ENCODE measurements around the gene SDR42E2. TPM values are rescaled to one million over a fixed set of nuclear protein-coding genes. Genes with fewer than 3 reads are reported as not detected.
A peak's percentile ranks its signal among the peaks of the same experiment; 100 is the strongest.
"Not testable (repeated sequence)": the region's sequence is repeated elsewhere in the genome, so short reads cannot be mapped to it uniquely, and the experiment has no call there.

Gene SDR42E2
- total RNA-seq, 2 experiments from 2014 or later = not detected

- CTCF ChIA-PET = no interaction called here
These were observed 50.9 kb downstream of the SDR42E2 start for GRCh38 chr16:22213236-22213635.

GRCh38 chr16:22213801-22214200 lies 51.5 kb downstream of the SDR42E2 start:
- DNase-seq = no peak
- H3K36me3 Mint-ChIP-seq (ENCODE audit: low read depth) = peaks cover 43% of the 10 kb centered on the region
- ChIA-PET POLR2A (no interaction called here), CTCF (no interaction called here)
- H3K4me3 Mint-ChIP-seq = no peak overlapping the region
- peaks cover 41% of the 10 kb centered on the region for H3K4me1 Mint-ChIP-seq
- peaks cover 2% of the 10 kb centered on the region for H3K9me3 Mint-ChIP-seq
- no peak overlapping the region for H3K27ac Mint-ChIP-seq
- H3K27me3 Mint-ChIP-seq = no peaks in the 10 kb centered on the region

More at GRCh38 chr16:22213236-22213635, 50.9 kb downstream of the SDR42E2 start:
- peaks cover 45% of the 10 kb centered on the region for H3K4me1 Mint-ChIP-seq
- H3K27ac Mint-ChIP-seq = no peak overlapping the region
- H3K9me3 Mint-ChIP-seq = peaks cover 2% of the 10 kb centered on the region
- POLR2A ChIA-PET = no interaction called here
- peaks cover 43% of the 10 kb centered on the region for H3K36me3 Mint-ChIP-seq (ENCODE audit: low read depth)
- no peak for DNase-seq
- no peaks in the 10 kb centered on the region for H3K27me3 Mint-ChIP-seq
- no peak overlapping the region for H3K4me3 Mint-ChIP-seq

DNA sequence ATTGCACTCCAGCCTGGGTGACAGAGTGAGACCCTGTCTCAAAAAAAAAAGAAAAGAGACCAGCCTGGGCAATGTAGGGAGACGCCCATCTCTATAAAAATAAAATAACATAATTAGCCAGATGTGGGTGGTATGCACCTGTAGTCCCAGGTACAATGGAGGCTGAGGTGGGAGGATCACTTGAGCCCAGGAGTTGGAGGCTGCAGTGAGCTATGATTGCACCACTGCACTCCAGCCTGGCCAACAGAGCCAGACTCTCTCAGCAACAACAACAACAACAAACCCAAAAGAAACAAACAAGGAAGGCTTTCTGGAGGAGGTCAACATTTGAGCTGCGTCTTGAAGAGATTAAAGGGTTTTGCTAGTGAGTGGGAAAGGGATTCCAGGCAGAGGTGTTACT lies 52.1 kb downstream of the SDR42E2 start:
- no peak for DNase-seq
- ChIA-PET CTCF (no interaction called here), POLR2A (no interaction called here)
- Mint-ChIP-seq H3K36me3 (ENCODE audit: low read depth) (peaks cover 39% of the 10 kb centered on the region), H3K4me3 (no peak overlapping the region), H3K9me3 (peaks cover 2% of the 10 kb centered on the region), H3K27ac (no peak overlapping the region), H3K27me3 (no peaks in the 10 kb centered on the region), H3K4me1 (peaks cover 38% of the 10 kb centered on the region)

- Mint-ChIP-seq H3K27ac (no peak overlapping the region), H3K9me3 (peaks cover 2% of the 10 kb centered on the region), H3K36me3 (ENCODE audit: low read depth) (peaks cover 38% of the 10 kb centered on the region), H3K4me3 (no peak overlapping the region), H3K4me1 (peaks cover 34% of the 10 kb centered on the region), H3K27me3 (no peaks in the 10 kb centered on the region)
- POLR2A ChIA-PET = interaction anchor here (2.2 kb wide), 1 partner anchor 8 kb away, joined by 12 read pairs; the partner anchor contains the start of gene EEF2K
- DNase-seq = no peak
- CTCF ChIA-PET = interaction anchor here (1.0 kb wide), 1 partner anchor 27 kb away, joined by 3 read pairs; no protein-coding TSS in a partner anchor
These were observed 52.6 kb downstream of the SDR42E2 start for GRCh38 chr16:22214889-22215288.

DNA sequence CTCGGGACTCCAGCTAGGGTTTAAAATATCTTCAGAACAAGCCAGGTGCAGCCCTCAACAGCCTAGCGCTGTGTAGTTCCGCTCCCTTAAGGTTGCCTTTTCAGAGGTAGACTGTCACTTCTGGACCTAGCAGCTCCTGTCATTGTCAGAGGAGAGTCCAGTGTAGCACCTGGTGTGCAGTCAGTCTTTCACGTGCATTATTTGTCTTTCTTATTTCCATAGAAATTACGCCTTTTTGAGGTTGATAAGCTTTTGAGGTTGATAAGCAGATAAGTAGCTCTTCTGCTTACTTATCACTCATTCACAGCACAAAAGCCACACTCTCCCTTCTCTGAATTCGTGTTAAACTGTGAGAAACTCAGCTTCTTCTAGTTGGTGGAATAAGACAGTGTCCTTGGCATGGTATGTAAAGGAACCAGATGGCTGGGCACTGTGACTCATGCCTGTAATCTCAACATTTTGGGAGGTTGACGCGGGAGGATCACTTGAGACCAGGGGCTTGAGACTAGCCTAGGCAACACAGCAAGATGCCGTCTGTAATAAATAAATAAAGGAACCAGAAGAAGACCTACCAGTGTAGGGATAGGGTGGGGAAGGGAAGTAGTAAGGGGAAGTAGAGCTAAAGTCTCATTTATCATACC lies 54.0 kb downstream of the SDR42E2 start:
- peaks cover 22% of the 10 kb centered on the region for H3K4me1 Mint-ChIP-seq
- ChIA-PET CTCF (interaction anchor here (0.6 to 1.7 kb wide), 4 partner anchors 10 to 1397 kb away, joined by 3 to 13 read pairs (median 4); partner anchors contain the start of genes EEF2K and POLR3E), POLR2A (interaction anchor here (1.0 to 2.2 kb wide), 4 partner anchors 9 to 82 kb away, joined by 3 to 12 read pairs (median 4); partner anchors contain the start of gene EEF2K)
- DNase-seq = no peak
- peaks cover 31% of the 10 kb centered on the region for H3K36me3 Mint-ChIP-seq (ENCODE audit: low read depth)
- no peak overlapping the region for H3K4me3 Mint-ChIP-seq
- H3K9me3 Mint-ChIP-seq = no peaks in the 10 kb centered on the region
- peak overlapping the region; percentile 8 for H3K27ac Mint-ChIP-seq
- no peaks in the 10 kb centered on the region for H3K27me3 Mint-ChIP-seq

DNA sequence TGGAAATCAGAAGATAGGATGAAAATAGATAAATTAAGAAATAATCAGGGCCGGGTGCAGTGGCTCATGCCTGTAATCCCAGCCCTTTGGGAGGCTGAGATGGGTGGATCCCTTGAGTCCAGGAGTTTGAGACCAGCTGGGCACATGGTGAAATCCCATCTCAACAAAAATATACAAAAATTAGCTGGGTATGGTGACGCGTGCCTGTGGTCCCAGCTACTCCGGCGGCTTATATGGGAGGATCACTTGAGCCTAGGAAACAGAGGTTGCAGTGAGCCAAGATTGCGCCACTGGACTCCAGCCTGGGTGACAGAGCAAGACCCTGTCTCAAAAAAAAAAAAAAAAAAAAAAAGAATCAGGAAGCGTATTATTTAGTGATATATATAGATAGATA lies 54.5 kb downstream of the SDR42E2 start:
- ChIA-PET POLR2A (interaction anchor here (1.0 to 2.2 kb wide), 2 partner anchors 10 to 81 kb away, joined by 4 to 12 read pairs; partner anchors contain the start of gene EEF2K), CTCF (interaction anchor here (0.6 to 1.7 kb wide), 3 partner anchors 10 to 1397 kb away, joined by 3 to 13 read pairs (median 5); partner anchors contain the start of genes EEF2K and POLR3E)
- H3K27ac Mint-ChIP-seq = not testable (repeated sequence)

GRCh38 chr16:22217890-22218730 lies 55.8 kb downstream of the SDR42E2 start:
- POLR2A ChIA-PET = no interaction called here
- no peak overlapping the region for H3K27ac Mint-ChIP-seq
- H3K4me1 Mint-ChIP-seq = peaks cover 22% of the 10 kb centered on the region
- CTCF ChIA-PET = no interaction called here
- no peaks in the 10 kb centered on the region for H3K27me3 Mint-ChIP-seq
- no peak for DNase-seq
- H3K9me3 Mint-ChIP-seq = no peaks in the 10 kb centered on the region
- H3K36me3 Mint-ChIP-seq (ENCODE audit: low read depth) = peaks cover 23% of the 10 kb centered on the region
- H3K4me3 Mint-ChIP-seq = no peak overlapping the region

More for the DNA sequence above, 54.5 kb downstream of the SDR42E2 start:
- not testable (repeated sequence) for H3K9me3 Mint-ChIP-seq, DNase-seq, H3K4me3 Mint-ChIP-seq, H3K27me3 Mint-ChIP-seq
- Mint-ChIP-seq H3K4me1 (peaks cover 22% of the 10 kb centered on the region), H3K36me3 (ENCODE audit: low read depth) (peaks cover 27% of the 10 kb centered on the region)

DNA sequence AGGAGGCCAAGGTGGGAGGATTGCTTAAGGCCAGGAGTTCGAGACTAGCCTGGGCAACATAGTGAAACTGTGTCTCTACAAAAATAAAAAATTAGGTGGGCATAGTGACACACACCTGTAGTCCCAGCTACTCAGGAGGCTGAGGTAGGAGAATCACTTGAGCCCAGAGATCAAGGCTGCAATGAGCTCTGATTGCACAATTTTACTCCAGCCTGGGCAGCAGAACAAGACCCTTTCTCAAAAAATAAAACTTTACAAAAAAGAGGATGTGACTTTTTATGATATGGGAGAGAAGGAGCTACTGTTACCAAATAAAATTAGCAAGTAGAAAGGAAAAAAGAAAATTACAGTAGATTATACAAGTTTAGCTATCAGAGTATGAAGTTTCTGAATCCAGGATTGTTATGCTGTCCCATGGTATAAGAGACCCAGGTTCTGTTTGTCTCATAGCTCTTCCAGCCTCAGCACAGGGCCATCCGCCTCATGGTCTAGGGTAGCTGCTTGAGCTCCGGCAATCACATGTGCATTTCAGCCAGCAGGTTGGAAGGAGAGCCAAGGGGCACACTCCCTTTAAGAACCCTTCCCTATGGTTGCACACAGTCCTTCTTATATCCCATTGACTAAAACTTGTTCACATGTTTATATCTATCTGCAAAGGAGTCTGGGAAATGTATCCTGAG lies 57.2 kb downstream of the SDR42E2 start:
- Mint-ChIP-seq H3K36me3 (ENCODE audit: low read depth) (peaks cover 11% of the 10 kb centered on the region), H3K4me3 (no peak overlapping the region), H3K27me3 (no peaks in the 10 kb centered on the region), H3K4me1 (peaks cover 15% of the 10 kb centered on the region), H3K9me3 (no peaks in the 10 kb centered on the region), H3K27ac (no peak overlapping the region)
- ChIA-PET CTCF (interaction anchor here (1.2 kb wide), 1 partner anchor 13 kb away, joined by 3 read pairs; the partner anchor contains the start of gene EEF2K), POLR2A (interaction anchor here (0.9 to 1.8 kb wide), 2 partner anchors 14 to 22 kb away, joined by 3 to 5 read pairs; partner anchors contain the start of gene EEF2K)
- DNase-seq = no peak

DNA sequence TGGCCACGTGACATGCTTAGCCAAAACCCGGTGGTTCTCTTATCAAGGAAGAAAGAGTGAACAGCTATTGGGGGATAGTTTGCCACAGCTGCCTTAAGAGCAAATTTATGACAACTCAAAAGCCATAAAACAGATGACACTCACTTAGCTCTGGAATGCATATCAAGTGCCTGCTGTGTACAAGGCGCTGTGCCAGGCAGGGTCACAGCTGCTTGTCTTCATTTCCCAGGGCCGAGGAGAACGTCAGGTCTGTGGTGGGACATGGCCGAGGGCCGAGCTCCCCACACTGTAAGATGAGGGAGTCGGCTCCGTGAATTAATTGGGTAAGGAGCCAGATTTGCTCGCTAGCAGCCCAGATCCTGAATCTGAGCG lies 57.7 kb downstream of the SDR42E2 start:
- POLR2A ChIA-PET = interaction anchor here (0.9 to 1.8 kb wide), 2 partner anchors 14 to 21 kb away, joined by 3 to 5 read pairs; partner anchors contain the start of gene EEF2K
- no peak overlapping the region for H3K27ac Mint-ChIP-seq

GRCh38 chr16:22220714-22221113 lies 58.4 kb downstream of the SDR42E2 start:
- POLR2A ChIA-PET = interaction anchor here (1.8 kb wide), 1 partner anchor 15 kb away, joined by 5 read pairs; the partner anchor contains the start of gene EEF2K
- H3K27me3 Mint-ChIP-seq = no peaks in the 10 kb centered on the region
- H3K9me3 Mint-ChIP-seq = no peaks in the 10 kb centered on the region
- peaks cover 11% of the 10 kb centered on the region for H3K4me1 Mint-ChIP-seq
- no peak overlapping the region for H3K4me3 Mint-ChIP-seq
- CTCF ChIA-PET = interaction anchor here (1.4 kb wide), 1 partner anchor 13 kb away, joined by 5 read pairs; no protein-coding TSS in a partner anchor
- H3K27ac Mint-ChIP-seq = no peak overlapping the region
- DNase-seq = no peak
- H3K36me3 Mint-ChIP-seq (ENCODE audit: low read depth) = peaks cover 10% of the 10 kb centered on the region

More for the DNA sequence above, 57.7 kb downstream of the SDR42E2 start:
- Mint-ChIP-seq H3K27me3 (no peaks in the 10 kb centered on the region), H3K4me1 (peaks cover 14% of the 10 kb centered on the region), H3K9me3 (no peaks in the 10 kb centered on the region), H3K4me3 (no peak overlapping the region), H3K36me3 (ENCODE audit: low read depth) (peaks cover 10% of the 10 kb centered on the region)
- DNase-seq = no peak
- CTCF ChIA-PET = interaction anchor here (1.2 kb wide), 1 partner anchor 14 kb away, joined by 3 read pairs; the partner anchor contains the start of gene EEF2K

- Mint-ChIP-seq H3K4me1 (peaks cover 5% of the 10 kb centered on the region), H3K27me3 (no peaks in the 10 kb centered on the region), H3K27ac (no peak overlapping the region), H3K4me3 (no peak overlapping the region), H3K36me3 (ENCODE audit: low read depth) (peaks cover 13% of the 10 kb centered on the region), H3K9me3 (no peaks in the 10 kb centered on the region)
- no peak for DNase-seq
- ChIA-PET POLR2A (interaction anchor here (1.1 kb wide), 1 partner anchor 11 kb away, joined by 5 read pairs; no protein-coding TSS in a partner anchor), CTCF (interaction anchor here (0.6 to 1.4 kb wide), 2 partner anchors 14 to 609 kb away, joined by 4 to 5 read pairs; no protein-coding TSS in a partner anchor)
These were observed 59.7 kb downstream of the SDR42E2 start for GRCh38 chr16:22222006-22222405.

DNA sequence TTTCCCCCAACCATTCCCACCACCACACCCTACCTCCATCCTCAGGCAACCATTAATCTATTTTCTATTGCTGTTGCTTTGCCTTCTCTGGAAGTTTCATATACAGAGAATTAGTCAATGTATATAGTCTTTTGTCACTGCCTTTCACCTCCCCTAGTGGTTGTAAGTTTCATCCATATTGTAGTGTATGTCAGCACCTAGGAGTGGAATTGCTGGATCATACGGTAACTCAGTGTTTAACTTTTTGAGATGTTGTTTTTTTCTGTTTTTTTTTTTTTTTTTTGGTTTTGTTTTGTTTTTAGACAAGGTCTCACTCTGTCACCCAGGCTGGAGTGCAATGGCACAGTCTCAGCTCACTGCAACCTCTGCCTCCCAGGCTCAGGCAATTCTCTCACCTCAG lies 60.7 kb downstream of the SDR42E2 start:
- CTCF ChIA-PET = no interaction called here

More for the DNA sequence above, 60.7 kb downstream of the SDR42E2 start:
- Mint-ChIP-seq H3K27ac (no peak overlapping the region), H3K4me3 (no peak overlapping the region), H3K27me3 (no peaks in the 10 kb centered on the region), H3K4me1 (peaks cover 2% of the 10 kb centered on the region), H3K9me3 (no peaks in the 10 kb centered on the region), H3K36me3 (ENCODE audit: low read depth) (peaks cover 10% of the 10 kb centered on the region)
- DNase-seq = no peak
- POLR2A ChIA-PET = no interaction called here

Data from activated CD4-positive, alpha-beta memory T cell treated with anti-CD3 and anti-CD28 coated beads, Interleukin-2, amount 10 ng/mL, durations not matched to agents 7 days and 5 days (primary cell).